H9 (cell line): ENCODE data around the gene EPHA10. TPM values are rescaled to one million over a fixed set of nuclear protein-coding genes. Genes with fewer than 3 reads are reported as not detected.
A peak's percentile ranks its signal among the peaks of the same experiment; 100 is the strongest.

Source experiments
- DNase-seq: peaks from one replicate; pipeline ENCODE4 v3.0.0-alpha.2; 2017
- H2AFZ ChIP-seq: one replicate; pipeline ENCODE4 v1.6.1; 2013; ENCODE audit warnings: mild to moderate bottlenecking, low read length, control low read depth, moderate library complexity
- H2AK5ac ChIP-seq: 2 replicates; pipeline ENCODE4 v1.6.1; 2013; ENCODE audit warnings: low read length, control low read depth, mixed read lengths; ENCODE audit not compliant: insufficient read length
- H2BK120ac ChIP-seq: one replicate; pipeline ENCODE4 v1.6.1; 2013; ENCODE audit warnings: low read depth, mild to moderate bottlenecking, low read length, control low read depth, inconsistent platforms; ENCODE audit not compliant: poor library complexity, severe bottlenecking
- H2BK12ac ChIP-seq: 2 replicates; pipeline ENCODE4 v1.6.1; 2013; ENCODE audit warnings: low read length, control low read depth, mixed read lengths, low read depth; ENCODE audit not compliant: insufficient read length
- H2BK15ac ChIP-seq: 2 replicates; pipeline ENCODE4 v1.6.1; 2013; ENCODE audit warnings: low read depth, low read length, control low read depth
- H2BK20ac ChIP-seq: one replicate; pipeline ENCODE4 v1.6.1; 2013; ENCODE audit warnings: low read depth, mild to moderate bottlenecking, low read length, control low read depth, inconsistent platforms; ENCODE audit not compliant: poor library complexity, severe bottlenecking
- H2BK5ac ChIP-seq: 2 replicates; pipeline ENCODE4 v1.6.1; 2013; ENCODE audit warnings: low read length, control low read depth, mixed read lengths; ENCODE audit not compliant: insufficient read length
- H3K14ac ChIP-seq: 2 replicates; pipeline ENCODE4 v1.6.1; 2013; ENCODE audit warnings: low read length, control low read depth; ENCODE audit not compliant: insufficient read depth
- H3K18ac ChIP-seq: 2 replicates; pipeline ENCODE4 v1.6.1; 2013; ENCODE audit warnings: low read depth, mild to moderate bottlenecking, mixed read lengths, low read length, control low read depth; ENCODE audit not compliant: insufficient read length
- H3K23ac ChIP-seq: 2 replicates; pipeline ENCODE4 v1.6.1; 2013; ENCODE audit warnings: low read length, control low read depth, mixed read lengths, low read depth; ENCODE audit not compliant: insufficient read length
- H3K23me2 ChIP-seq: 2 replicates; pipeline ENCODE4 v1.6.1; 2013; ENCODE audit warnings: low read depth, mild to moderate bottlenecking, mixed read lengths, low read length, control low read depth; ENCODE audit not compliant: insufficient read length, poor library complexity, severe bottlenecking
- H3K27ac ChIP-seq: 2 replicates; pipeline ENCODE4 v1.5.1; 2013; ENCODE audit warnings: low read length, control low read depth, mixed read lengths, low read depth; ENCODE audit not compliant: insufficient read length
- H3K27me3 ChIP-seq: 2 replicates; pipeline ENCODE4 v1.6.1; 2013; ENCODE audit warnings: low read length, control low read depth, inconsistent platforms; ENCODE audit not compliant: insufficient read depth
- H3K4ac ChIP-seq: 2 replicates; pipeline ENCODE4 v1.6.1; 2013; ENCODE audit warnings: low read depth, mild to moderate bottlenecking, control low read depth, inconsistent platforms, low read length, moderate library complexity
- H3K4me1 ChIP-seq: 2 replicates; pipeline ENCODE4 v1.6.1; 2013; ENCODE audit warnings: low read length, control low read depth, inconsistent platforms; ENCODE audit not compliant: insufficient read depth
- H3K4me2 ChIP-seq: 2 replicates; pipeline ENCODE4 v1.6.1; 2013; ENCODE audit warnings: low read length, control low read depth, mixed read lengths; ENCODE audit not compliant: insufficient read length, insufficient read depth
- H3K56ac ChIP-seq: 2 replicates; pipeline ENCODE4 v1.6.1; 2013; ENCODE audit warnings: low read depth, mild to moderate bottlenecking, mixed read lengths, low read length, control low read depth; ENCODE audit not compliant: insufficient read length
- H3K79me1 ChIP-seq: 2 replicates; pipeline ENCODE4 v1.6.1; 2013; ENCODE audit warnings: low read depth, mild to moderate bottlenecking, moderate library complexity, low read length, control low read depth, inconsistent platforms; ENCODE audit not compliant: insufficient read depth, poor library complexity, severe bottlenecking
- H3K79me2 ChIP-seq: 2 replicates; pipeline ENCODE4 v1.6.1; 2013; ENCODE audit warnings: low read length, control low read depth, inconsistent platforms; ENCODE audit not compliant: insufficient read depth
- H3K9ac ChIP-seq: 2 replicates; pipeline ENCODE4 v1.6.1; 2013; ENCODE audit warnings: low read length, control low read depth, mixed read lengths; ENCODE audit not compliant: insufficient read length; ENCODE audit errors: extremely low read depth
- H3K9me3 ChIP-seq: one replicate; pipeline ENCODE4 v1.6.1; 2013; ENCODE audit warnings: low read depth, low read length, inconsistent platforms; ENCODE audit not compliant: control insufficient read depth
- H3T11ph ChIP-seq: one replicate; pipeline ENCODE4 v1.6.1; 2013; ENCODE audit warnings: mild to moderate bottlenecking, low read length, control low read depth, inconsistent platforms
- H4K20me1 ChIP-seq: one replicate; pipeline ENCODE4 v1.6.1; 2013; ENCODE audit not compliant: control insufficient read depth, insufficient read length, insufficient read depth
- H4K5ac ChIP-seq: 2 replicates; pipeline ENCODE4 v1.6.1; 2013; ENCODE audit warnings: low read depth, mild to moderate bottlenecking, mixed read lengths, low read length, control low read depth; ENCODE audit not compliant: insufficient read length
- H4K8ac ChIP-seq: replicated peaks from 2 replicates; pipeline ENCODE4 v1.6.1; 2013; ENCODE audit warnings: low read length, control low read depth, mixed read lengths, low read depth; ENCODE audit not compliant: insufficient read length
- H4K91ac ChIP-seq: 2 replicates; pipeline ENCODE4 v1.6.1; 2013; ENCODE audit warnings: low read depth, mild to moderate bottlenecking, moderate library complexity, mixed read lengths, low read length, control low read depth; ENCODE audit not compliant: insufficient read length
- H3K27ac Mint-ChIP-seq, 3 experiments: 2 replicates in 2 of 3; 3 replicates in 1 of 3; pipeline ENCODE4 v1.8.0; 2020 to 2021; ENCODE audit warnings: mixed read lengths in 3 of 3, mild to moderate bottlenecking in 1 of 3, moderate library complexity in 1 of 3
- H3K27me3 Mint-ChIP-seq: 2 replicates; pipeline ENCODE4 v1.8.0; 2021; ENCODE audit warnings: low read depth, mild to moderate bottlenecking, moderate library complexity, mixed read lengths
- H3K36me3 Mint-ChIP-seq, 3 experiments: 2 replicates in 2 of 3; 3 replicates in 1 of 3; pipeline ENCODE4 v1.8.0; 2020 to 2021; ENCODE audit warnings: low read depth in 3 of 3, mixed read lengths in 3 of 3; ENCODE audit not compliant: insufficient read depth in 1 of 3
- H3K4me1 Mint-ChIP-seq, 2 experiments: 2 replicates each; pipeline ENCODE4 v1.8.0; 2020; ENCODE audit warnings: mixed read lengths in 2 of 2
- H3K4me3 Mint-ChIP-seq, 2 experiments: 2 replicates in 1 of 2; 3 replicates in 1 of 2; pipeline ENCODE4 v1.8.0; 2020 to 2021; ENCODE audit warnings: mild to moderate bottlenecking in 2 of 2, mixed read lengths in 2 of 2, moderate library complexity in 1 of 2
- H3K9me3 Mint-ChIP-seq, 2 experiments: 2 replicates in 1 of 2; 3 replicates in 1 of 2; pipeline ENCODE4 v1.8.0; 2020; ENCODE audit warnings: mild to moderate bottlenecking in 2 of 2, mixed read lengths in 2 of 2, moderate library complexity in 1 of 2
- WGBS: extraction: QIAGEN DNeasy Blood & Tissue Kit; methylation state at CpG from one replicate; pipeline ENCODE4 v1.1.7; 2013; ENCODE audit warnings: missing lambda C conversion rate, low lambda C conversion rate, mixed read lengths; ENCODE audit not compliant: insufficient read length; ENCODE audit errors: extremely low coverage; 5-methylcytosine and 5-hydroxymethylcytosine counted together
- total RNA-seq: library from RNA; stranded (reverse); gene quantifications from 2 replicates; pipeline ENCODE4 v1.2.1, GENCODE V29; 2021
- TF ChIP-seq, protein P1 (sequence below): fragments of 200-600 bp; sonication (generic); conservative IDR thresholded peaks from 3 replicates; pipeline ENCODE4 v1.8.0; 2021; ENCODE audit warnings: antibody characterized with exemption, mild to moderate bottlenecking

Gene EPHA10
- total RNA-seq, 1 experiment from 2014 or later = 0.96 TPM

DNA sequence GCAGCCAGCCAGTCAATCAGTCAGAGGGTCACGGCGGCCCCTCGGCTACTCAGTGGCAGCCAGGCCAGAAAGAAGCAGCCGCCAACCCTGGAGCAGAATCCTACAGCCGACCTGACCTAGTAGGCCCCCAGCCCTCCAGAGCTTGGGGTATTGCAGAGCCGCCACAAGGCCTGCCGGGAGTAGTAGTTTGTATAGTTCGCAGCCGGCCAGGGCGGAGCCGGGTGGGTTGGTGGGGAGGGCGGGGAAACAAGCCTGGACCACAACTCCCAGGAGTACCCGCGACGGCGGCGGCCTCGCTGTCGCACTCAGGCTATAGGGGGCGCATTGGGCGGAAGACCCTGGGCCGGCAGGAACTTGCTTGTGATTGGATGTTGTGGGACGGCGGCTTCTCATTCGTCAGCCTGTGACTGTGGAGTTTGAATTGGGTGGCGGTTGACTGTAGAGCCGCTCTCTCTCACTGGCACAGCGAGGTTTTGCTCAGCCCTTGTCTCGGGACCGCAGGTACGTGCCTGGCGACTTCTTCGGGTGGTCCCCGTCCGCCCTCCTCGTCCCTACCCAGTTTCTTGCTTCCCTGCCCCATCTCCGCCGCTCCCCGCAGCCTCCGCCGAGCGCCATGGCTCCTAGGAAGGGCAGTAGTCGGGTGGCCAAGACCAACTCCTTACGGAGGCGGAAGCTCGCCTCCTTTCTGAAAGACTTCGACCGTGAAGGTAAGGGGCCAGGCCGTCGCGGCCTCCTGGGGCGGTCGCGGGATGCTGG is 72.7 kb downstream of the EPHA10 start, which contains the start of gene CDCA8:
TSS of gene CDCA8 (plus strand) at position 439 of the 756 bp plus-strand sequence. CDS start at position 614, 175 bp downstream.
- no peak within 1 kb of the TSS for H3K27ac ChIP-seq
- no peak within 1 kb of the TSS for H2AFZ ChIP-seq
- no peaks in the 10 kb centered on the region; a peak in 1 of 5 replicates for H3K9me3 Mint-ChIP-seq

More for the DNA sequence above, 72.7 kb downstream of the EPHA10 start, which contains the start of gene CDCA8:
- Histone ChIP-seq H3K4me2 (peak within 1 kb of the TSS; percentile 93), H3K14ac (peak within 1 kb of the TSS; percentile 81), H2BK12ac (no peak within 1 kb of the TSS), H4K91ac (no peak within 1 kb of the TSS), H2BK20ac (no peak within 1 kb of the TSS), H2BK15ac (no peak within 1 kb of the TSS), H3K27me3 (no peaks in the 10 kb centered on the region), H3K9ac (peak within 1 kb of the TSS; percentile 66), H3K23me2 (peaks cover 12% of the 10 kb centered on the region), H3K4ac (no peak within 1 kb of the TSS), H3K18ac (peak within 1 kb of the TSS; percentile 86), H2BK120ac (no peak within 1 kb of the TSS), H3K23ac (no peak within 1 kb of the TSS), H2BK5ac (no peak within 1 kb of the TSS), H4K8ac (no peak within 1 kb of the TSS), H3K56ac (no peak within 1 kb of the TSS), H4K20me1 (peaks cover 2% of the 10 kb centered on the region), H3T11ph (no peak within 1 kb of the TSS), H3K79me2 (peaks cover 6% of the 10 kb centered on the region; the same call in 1 of the 2 replicates), H3K79me1 (peaks cover 9% of the 10 kb centered on the region), H3K4me1 (no peaks in the 10 kb centered on the region), H3K9me3 (no peaks in the 10 kb centered on the region), H2AK5ac (no peak within 1 kb of the TSS), H4K5ac (no peak within 1 kb of the TSS)
- peak within 1 kb of the TSS; percentile 70 to 97 (median 94); a peak in 4 of 7 replicates for H3K27ac Mint-ChIP-seq
- peaks cover 14 to 17% of the 10 kb centered on the region in 2 experiments for H3K4me1 Mint-ChIP-seq
- DNase-seq = peak; percentile 99
- H3K36me3 Mint-ChIP-seq = peaks cover 26 to 41% (median 39%) of the 10 kb centered on the region in 3 experiments
- no peaks in the 10 kb centered on the region for H3K27me3 Mint-ChIP-seq
- TF ChIP-seq, protein P1, sequence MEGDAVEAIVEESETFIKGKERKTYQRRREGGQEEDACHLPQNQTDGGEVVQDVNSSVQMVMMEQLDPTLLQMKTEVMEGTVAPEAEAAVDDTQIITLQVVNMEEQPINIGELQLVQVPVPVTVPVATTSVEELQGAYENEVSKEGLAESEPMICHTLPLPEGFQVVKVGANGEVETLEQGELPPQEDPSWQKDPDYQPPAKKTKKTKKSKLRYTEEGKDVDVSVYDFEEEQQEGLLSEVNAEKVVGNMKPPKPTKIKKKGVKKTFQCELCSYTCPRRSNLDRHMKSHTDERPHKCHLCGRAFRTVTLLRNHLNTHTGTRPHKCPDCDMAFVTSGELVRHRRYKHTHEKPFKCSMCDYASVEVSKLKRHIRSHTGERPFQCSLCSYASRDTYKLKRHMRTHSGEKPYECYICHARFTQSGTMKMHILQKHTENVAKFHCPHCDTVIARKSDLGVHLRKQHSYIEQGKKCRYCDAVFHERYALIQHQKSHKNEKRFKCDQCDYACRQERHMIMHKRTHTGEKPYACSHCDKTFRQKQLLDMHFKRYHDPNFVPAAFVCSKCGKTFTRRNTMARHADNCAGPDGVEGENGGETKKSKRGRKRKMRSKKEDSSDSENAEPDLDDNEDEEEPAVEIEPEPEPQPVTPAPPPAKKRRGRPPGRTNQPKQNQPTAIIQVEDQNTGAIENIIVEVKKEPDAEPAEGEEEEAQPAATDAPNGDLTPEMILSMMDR = peak; percentile 80
- no CpG with 5 or more reads among the region's 54 CpGs for WGBS
- peak within 1 kb of the TSS; percentile 96 to 97 for H3K4me3 Mint-ChIP-seq
